MM.1S (cell line): ENCODE data around the gene ACSF3.

Experiments used
- DNase-seq: peaks from one replicate; pipeline ENCODE4 v3.0.0-alpha.2; 2015
- H2AFZ ChIP-seq: fragments of 300-600 bp; sonication (generic); 2 replicates; pipeline ENCODE4 v1.6.0; 2016; ENCODE audit warnings: antibody characterized with exemption, low read length
- H3F3A ChIP-seq: fragments of 300-600 bp; sonication (generic); 2 replicates; pipeline ENCODE4 v1.6.1; 2016; ENCODE audit warnings: mild to moderate bottlenecking, antibody characterized with exemption, low read length, moderate library complexity, mixed read lengths; ENCODE audit not compliant: insufficient read depth
- H3K27ac ChIP-seq: fragments of 300-600 bp; sonication (generic); 2 replicates; pipeline ENCODE4 v1.5.1; 2016; ENCODE audit warnings: mild to moderate bottlenecking, low read length
- H3K27me3 ChIP-seq: fragments of 300-600 bp; sonication (generic); replicated peaks from 2 replicates; pipeline ENCODE4 v1.6.0; 2016; ENCODE audit warnings: low read length; ENCODE audit not compliant: insufficient read depth
- H3K36me3 ChIP-seq: fragments of 300-600 bp; sonication (generic); replicated peaks from 2 replicates; pipeline ENCODE4 v1.6.1; 2016; ENCODE audit warnings: mild to moderate bottlenecking, low read length, mixed read lengths; ENCODE audit not compliant: insufficient read depth
- H3K4me1 ChIP-seq: fragments of 300-600 bp; sonication (generic); 2 replicates; pipeline ENCODE4 v1.6.1; 2016; ENCODE audit warnings: low read length, mixed read lengths
- H3K4me2 ChIP-seq: fragments of 300-600 bp; sonication (generic); 2 replicates; pipeline ENCODE4 v1.6.0; 2016; ENCODE audit warnings: low read depth, low read length
- H3K4me3 ChIP-seq: fragments of 300-600 bp; sonication (generic); 2 replicates; pipeline ENCODE4 v1.5.1; 2016; ENCODE audit warnings: low read length, mixed read lengths
- H3K79me2 ChIP-seq: fragments of 300-600 bp; sonication (generic); 2 replicates; pipeline ENCODE4 v1.6.1; 2016; ENCODE audit warnings: mixed run types, low read length, mixed read lengths
- H3K9ac ChIP-seq: fragments of 300-600 bp; sonication (generic); 2 replicates; pipeline ENCODE4 v1.6.1; 2016; ENCODE audit warnings: low read length, mixed read lengths
- H3K9me2 ChIP-seq: fragments of 300-600 bp; sonication (generic); replicated peaks from 2 replicates; pipeline ENCODE4 v1.6.1; 2016; ENCODE audit warnings: mild to moderate bottlenecking, low read length, mixed read lengths; ENCODE audit not compliant: insufficient read depth
- H3K9me3 ChIP-seq: fragments of 300-600 bp; sonication (generic); replicated peaks from 2 replicates; pipeline ENCODE4 v1.6.1; 2016; ENCODE audit warnings: mild to moderate bottlenecking, low read length, mixed read lengths; ENCODE audit not compliant: insufficient read depth
- H4K20me1 ChIP-seq: fragments of 300-600 bp; sonication (generic); 2 replicates; pipeline ENCODE4 v1.6.1; 2016; ENCODE audit warnings: mild to moderate bottlenecking, low read length, moderate library complexity, mixed read lengths; ENCODE audit not compliant: insufficient read depth
- EZH2 ChIP-seq: fragments of 300-600 bp; sonication (generic); optimal IDR thresholded peaks from 2 replicates; pipeline ENCODE3; 2017; ENCODE audit warnings: low read depth, mild to moderate bottlenecking, antibody characterized with exemption, low read length, mixed read lengths
- EZH2phosphoT487 ChIP-seq: fragments of 300-600 bp; sonication (generic); IDR thresholded peaks from 2 replicates; pipeline ENCODE4 v1.6.1; 2018; ENCODE audit warnings: antibody characterized with exemption, low read length
- TF ChIP-seq, protein P1 (sequence below): fragments of 300-600 bp; sonication (generic); IDR thresholded peaks from 2 replicates; pipeline ENCODE4 v1.5.1; 2016; ENCODE audit warnings: antibody characterized with exemption, low read length, mixed read lengths

Gene ACSF3

DNA sequence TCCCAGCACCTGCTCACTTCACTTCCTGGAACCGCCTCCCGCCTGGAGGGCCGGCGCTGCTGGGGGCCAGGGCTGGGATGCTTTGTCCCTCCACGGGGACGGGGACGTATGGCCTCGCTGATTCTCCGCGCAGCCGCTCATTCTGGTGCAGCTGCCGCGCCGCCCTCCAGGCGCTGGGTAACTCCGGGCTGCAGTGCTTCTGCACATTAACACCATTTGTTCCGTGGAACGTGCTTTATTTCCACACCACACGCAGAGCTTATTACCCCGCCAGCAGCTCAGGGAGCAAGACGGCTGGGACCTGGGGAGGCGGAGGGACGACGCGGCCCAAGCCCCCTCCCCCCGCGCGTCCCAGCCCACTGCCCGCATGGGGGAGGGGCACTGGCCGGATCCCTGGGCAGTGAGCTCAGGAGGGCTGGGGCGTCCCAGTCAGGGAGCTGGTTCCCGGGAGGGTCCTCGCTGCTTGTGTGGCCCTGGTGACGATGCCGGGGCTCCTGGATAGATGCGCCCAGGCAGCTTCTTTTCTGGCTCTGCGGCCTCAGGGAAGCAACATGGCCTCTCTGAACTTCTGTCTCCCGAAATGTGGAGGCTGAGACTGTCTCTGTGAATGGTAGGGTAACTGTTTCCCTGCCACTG, 45.4 kb upstream of the ACSF3 start:
- peaks cover 10% of the 10 kb centered on the region for H3K27me3 ChIP-seq
- H3K9ac ChIP-seq = no peak overlapping the region
- no peak for DNase-seq
- no peaks in the 10 kb centered on the region for H3K4me1 ChIP-seq
- no peaks in the 10 kb centered on the region for H3K79me2 ChIP-seq
- TF ChIP-seq EZH2phosphoT487 = no peak
- no peaks in the 10 kb centered on the region for H3K9me3 ChIP-seq
- H3K4me3 ChIP-seq = no peak overlapping the region
- no peaks in the 10 kb centered on the region for H3K9me2 ChIP-seq
- no peak overlapping the region for H3K27ac ChIP-seq
- H3F3A ChIP-seq = no peaks in the 10 kb centered on the region
- no peak overlapping the region for H3K4me2 ChIP-seq
- H2AFZ ChIP-seq = no peak overlapping the region
- no peaks in the 10 kb centered on the region for H3K36me3 ChIP-seq
- no peaks in the 10 kb centered on the region for H4K20me1 ChIP-seq

DNA sequence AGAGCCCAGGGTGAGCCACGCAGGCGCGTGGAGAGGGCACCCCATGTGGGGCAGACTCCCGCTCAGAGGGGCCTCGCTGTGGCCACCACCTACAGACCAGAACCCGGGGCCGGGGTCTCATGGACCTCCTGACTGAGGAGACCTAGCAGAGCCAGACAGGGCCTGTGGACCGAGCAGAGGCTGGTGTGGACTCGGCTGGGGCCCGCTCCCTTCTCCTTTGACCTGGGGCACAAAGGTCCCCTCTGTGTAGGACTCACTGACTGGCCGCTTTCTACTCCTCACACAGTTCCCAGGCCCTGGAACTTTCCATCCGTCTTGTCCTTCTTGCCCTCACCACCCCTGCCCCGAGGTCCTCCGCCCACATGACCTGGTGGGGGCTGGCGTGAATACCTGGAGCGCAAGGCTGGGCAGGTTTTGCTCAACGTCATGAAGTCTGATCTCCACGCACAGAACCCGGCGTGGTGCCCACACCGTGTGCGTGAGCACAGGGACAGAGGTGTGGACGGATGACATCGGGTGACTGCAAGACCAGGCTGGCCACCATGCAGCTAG, 44.7 kb upstream of the ACSF3 start:
- Histone ChIP-seq H3K27me3 (peaks cover 10% of the 10 kb centered on the region), H3K9ac (no peak overlapping the region), H3K4me2 (no peak overlapping the region), H3K9me3 (no peaks in the 10 kb centered on the region), H3K4me1 (no peaks in the 10 kb centered on the region), H3F3A (no peaks in the 10 kb centered on the region), H3K79me2 (no peaks in the 10 kb centered on the region), H3K27ac (no peak overlapping the region), H2AFZ (no peak overlapping the region), H3K4me3 (no peak overlapping the region), H3K9me2 (no peaks in the 10 kb centered on the region), H3K36me3 (no peaks in the 10 kb centered on the region), H4K20me1 (no peaks in the 10 kb centered on the region)
- TF ChIP-seq EZH2phosphoT487 (no peak), EZH2 (no peak)
- TF ChIP-seq, protein P1, sequence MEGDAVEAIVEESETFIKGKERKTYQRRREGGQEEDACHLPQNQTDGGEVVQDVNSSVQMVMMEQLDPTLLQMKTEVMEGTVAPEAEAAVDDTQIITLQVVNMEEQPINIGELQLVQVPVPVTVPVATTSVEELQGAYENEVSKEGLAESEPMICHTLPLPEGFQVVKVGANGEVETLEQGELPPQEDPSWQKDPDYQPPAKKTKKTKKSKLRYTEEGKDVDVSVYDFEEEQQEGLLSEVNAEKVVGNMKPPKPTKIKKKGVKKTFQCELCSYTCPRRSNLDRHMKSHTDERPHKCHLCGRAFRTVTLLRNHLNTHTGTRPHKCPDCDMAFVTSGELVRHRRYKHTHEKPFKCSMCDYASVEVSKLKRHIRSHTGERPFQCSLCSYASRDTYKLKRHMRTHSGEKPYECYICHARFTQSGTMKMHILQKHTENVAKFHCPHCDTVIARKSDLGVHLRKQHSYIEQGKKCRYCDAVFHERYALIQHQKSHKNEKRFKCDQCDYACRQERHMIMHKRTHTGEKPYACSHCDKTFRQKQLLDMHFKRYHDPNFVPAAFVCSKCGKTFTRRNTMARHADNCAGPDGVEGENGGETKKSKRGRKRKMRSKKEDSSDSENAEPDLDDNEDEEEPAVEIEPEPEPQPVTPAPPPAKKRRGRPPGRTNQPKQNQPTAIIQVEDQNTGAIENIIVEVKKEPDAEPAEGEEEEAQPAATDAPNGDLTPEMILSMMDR = no peak
- no peak for DNase-seq

DNA sequence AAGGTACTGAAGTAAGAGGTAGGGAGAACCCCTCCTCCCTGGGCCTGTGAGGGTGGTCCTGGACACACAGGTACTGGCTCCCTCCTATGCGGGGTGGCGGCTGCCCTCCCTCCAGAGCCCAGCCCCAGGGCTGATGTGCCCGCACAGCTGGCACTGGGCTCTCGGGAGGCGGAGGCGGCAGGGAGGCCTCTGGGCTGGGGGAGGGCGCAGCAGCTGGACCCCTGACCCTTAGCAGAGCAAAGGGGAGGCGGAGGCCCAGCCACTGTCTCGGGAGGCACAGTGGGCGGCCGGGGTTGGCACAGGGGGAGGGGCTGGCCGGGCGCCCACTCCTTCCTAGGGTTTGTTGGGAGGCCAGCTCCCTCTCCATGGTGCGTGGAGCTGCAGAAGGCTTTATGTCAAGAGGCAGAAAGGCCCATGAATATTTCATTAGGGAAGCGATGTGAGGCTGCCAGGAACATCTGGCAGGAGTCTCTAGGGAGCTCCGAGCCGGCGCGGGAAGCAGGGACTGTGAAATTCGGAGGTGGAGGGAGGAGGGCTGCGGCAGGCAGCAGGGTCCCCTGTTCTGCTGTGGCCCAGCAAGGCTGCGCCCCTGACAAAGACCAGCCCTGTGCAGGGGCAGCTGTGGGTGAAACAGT, 44.1 kb upstream of the ACSF3 start:
- Histone ChIP-seq H3K4me2 (no peak overlapping the region), H3K4me3 (no peak overlapping the region), H3K79me2 (no peaks in the 10 kb centered on the region), H3K36me3 (no peaks in the 10 kb centered on the region), H3K27ac (no peak overlapping the region), H3K27me3 (peaks cover 13% of the 10 kb centered on the region), H3K4me1 (no peaks in the 10 kb centered on the region), H3K9ac (no peak overlapping the region), H3K9me2 (no peaks in the 10 kb centered on the region), H3K9me3 (no peaks in the 10 kb centered on the region), H3F3A (no peaks in the 10 kb centered on the region), H4K20me1 (no peaks in the 10 kb centered on the region), H2AFZ (no peak overlapping the region)
- DNase-seq = no peak
- TF ChIP-seq EZH2 (no peak), EZH2phosphoT487 (no peak)
- TF ChIP-seq, protein P1 = no peak
